Measurements from ENCODE around the gene NACC1.

NACC1 gene

GRCh38 chr19:13087295-13087694 is 30.8 kb upstream of the NACC1 start:
- Histone ChIP-seq H3K4me3 (ENCODE audit: low read length, poor library complexity, severe bottlenecking) (no peak overlapping the region), H3K9me3 (ENCODE audit: insufficient read depth, low read depth, low read length) (no peaks in the 10 kb centered on the region), H3K9me2 (replicated peaks; ENCODE audit: low read depth, low read length) (no peaks in the 10 kb centered on the region), H3K4me1 (ENCODE audit: insufficient read depth, low read length, poor library complexity, severe bottlenecking) (no peaks in the 10 kb centered on the region), H3K36me3 (ENCODE audit: insufficient read depth, low read length) (no peaks in the 10 kb centered on the region), H3K9ac (ENCODE audit: low read depth, low read length, poor library complexity, severe bottlenecking) (no peak overlapping the region), H3F3A (ENCODE audit: low read depth) (no peaks in the 10 kb centered on the region), H4K20me1 (ENCODE audit: insufficient read depth, low read length, poor library complexity, severe bottlenecking) (no peaks in the 10 kb centered on the region), H3K79me2 (ENCODE audit: insufficient read depth, low read length) (no peaks in the 10 kb centered on the region), H3K4me2 (ENCODE audit: low read depth, low read length, poor library complexity, severe bottlenecking) (no peak overlapping the region), H2AFZ (ENCODE audit: low read length) (no peak overlapping the region), H3K27me3 (ENCODE audit: insufficient read depth, low read length, poor library complexity, severe bottlenecking) (no peaks in the 10 kb centered on the region)
- no peak for TF ChIP-seq CTCF (conservative IDR thresholded peaks at IDR 0.05; ENCODE audit: low read length)
- no peak for TF ChIP-seq EZH2phosphoT487 (IDR thresholded peaks at IDR 0.05; ENCODE audit: borderline replicate concordance)

DNA sequence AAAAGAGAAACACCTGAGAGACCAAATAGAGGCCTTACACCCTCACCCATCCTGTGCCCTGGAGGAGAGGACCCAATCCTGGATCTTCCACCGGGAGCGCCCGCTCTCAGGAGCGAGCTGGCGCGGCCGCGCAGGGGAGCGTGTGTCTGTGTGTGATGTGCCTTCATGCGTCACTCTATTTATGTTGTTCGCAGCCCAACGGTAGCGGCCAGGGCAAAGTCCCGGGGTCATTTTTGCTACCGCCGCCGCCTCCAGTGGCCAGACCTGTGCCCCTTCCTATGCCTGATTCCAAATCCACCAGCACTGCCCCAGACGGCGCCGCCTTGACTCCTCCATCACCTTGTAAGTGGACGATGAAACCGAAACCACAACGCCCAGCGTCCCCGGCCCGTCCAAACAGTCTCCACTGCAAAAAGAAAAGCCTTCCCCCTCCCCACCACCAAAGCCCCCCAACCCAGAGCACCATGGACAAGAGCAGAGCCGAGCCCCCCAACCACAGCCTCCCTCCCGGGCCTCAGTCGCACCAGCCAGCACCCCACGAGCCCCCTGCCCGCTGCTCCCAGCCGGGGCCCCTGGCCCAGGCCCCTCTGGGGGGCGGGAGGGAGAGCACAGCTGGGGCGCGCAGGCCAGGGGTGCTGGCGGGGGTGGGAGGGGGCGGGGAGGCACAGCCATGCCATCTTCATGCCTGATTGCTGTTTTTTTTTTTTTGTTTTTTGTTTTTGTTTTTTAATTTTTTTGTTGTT is 30.1 kb upstream of the NACC1 start:
- H3K9ac ChIP-seq (ENCODE audit: low read depth, low read length, poor library complexity, severe bottlenecking): no peak overlapping the region
- H3K4me1 ChIP-seq (ENCODE audit: insufficient read depth, low read length, poor library complexity, severe bottlenecking): no peaks in the 10 kb centered on the region
- H3K36me3 ChIP-seq (ENCODE audit: insufficient read depth, low read length): no peaks in the 10 kb centered on the region

GRCh38 chr19:13089139-13089856 is 28.8 kb upstream of the NACC1 start:
- peaks cover 5% of the 10 kb centered on the region; the same call in 1 of the 2 replicates for H3K79me2 ChIP-seq (ENCODE audit: insufficient read depth, low read length)
- H3K4me1 ChIP-seq (ENCODE audit: insufficient read depth, low read length, poor library complexity, severe bottlenecking): peaks cover 5% of the 10 kb centered on the region
- H3K4me3 ChIP-seq (ENCODE audit: low read length, poor library complexity, severe bottlenecking): no peak overlapping the region
- H3F3A ChIP-seq (ENCODE audit: low read depth): no peaks in the 10 kb centered on the region
- H3K9ac ChIP-seq (ENCODE audit: low read depth, low read length, poor library complexity, severe bottlenecking): no peak overlapping the region
- H3K36me3 ChIP-seq (ENCODE audit: insufficient read depth, low read length): no peaks in the 10 kb centered on the region
- H2AFZ ChIP-seq (ENCODE audit: low read length): no peak overlapping the region
- H4K20me1 ChIP-seq (ENCODE audit: insufficient read depth, low read length, poor library complexity, severe bottlenecking): peaks cover 4% of the 10 kb centered on the region
- H3K9me3 ChIP-seq (ENCODE audit: insufficient read depth, low read depth, low read length): no peaks in the 10 kb centered on the region
- H3K9me2 ChIP-seq (replicated peaks; ENCODE audit: low read depth, low read length): no peaks in the 10 kb centered on the region
- H3K4me2 ChIP-seq (ENCODE audit: low read depth, low read length, poor library complexity, severe bottlenecking): no peak overlapping the region
- TF ChIP-seq EZH2phosphoT487 (IDR thresholded peaks at IDR 0.05; ENCODE audit: borderline replicate concordance): no peak
- TF ChIP-seq CTCF (conservative IDR thresholded peaks at IDR 0.05; ENCODE audit: low read length): peak; percentile 72
- no peaks in the 10 kb centered on the region for H3K27me3 ChIP-seq (ENCODE audit: insufficient read depth, low read length, poor library complexity, severe bottlenecking)

More for the DNA sequence above, 30.1 kb upstream of the NACC1 start:
- H3K79me2 ChIP-seq (ENCODE audit: insufficient read depth, low read length): no peaks in the 10 kb centered on the region
- TF ChIP-seq CTCF (conservative IDR thresholded peaks at IDR 0.05; ENCODE audit: low read length) (no peak), EZH2phosphoT487 (IDR thresholded peaks at IDR 0.05; ENCODE audit: borderline replicate concordance) (no peak)
- no peak overlapping the region for H3K4me3 ChIP-seq (ENCODE audit: low read length, poor library complexity, severe bottlenecking)
- H3K4me2 ChIP-seq (ENCODE audit: low read depth, low read length, poor library complexity, severe bottlenecking): no peak overlapping the region
- H4K20me1 ChIP-seq (ENCODE audit: insufficient read depth, low read length, poor library complexity, severe bottlenecking): no peaks in the 10 kb centered on the region
- H3K27me3 ChIP-seq (ENCODE audit: insufficient read depth, low read length, poor library complexity, severe bottlenecking): no peaks in the 10 kb centered on the region
- no peaks in the 10 kb centered on the region for H3K9me3 ChIP-seq (ENCODE audit: insufficient read depth, low read depth, low read length)
- H3K9me2 ChIP-seq (replicated peaks; ENCODE audit: low read depth, low read length): no peaks in the 10 kb centered on the region
- H3F3A ChIP-seq (ENCODE audit: low read depth): no peaks in the 10 kb centered on the region
- H2AFZ ChIP-seq (ENCODE audit: low read length): no peak overlapping the region

Measured in Loucy (cell line).